Large intestine (tissue), 3 donors: ENCODE results near the gene ZFP92. TPM values are rescaled to one million over a fixed set of nuclear protein-coding genes. Genes with fewer than 3 reads are reported as not detected.
"Not testable (repeated sequence)": the region's sequence is repeated elsewhere in the genome, so short reads cannot be mapped to it uniquely, and the experiment has no call there.

Source experiments
- DNase-seq, 2 donors: peaks; one replicate each; pipeline versions ENCODE4 v3.0.0 to v3.0.0-alpha.2; 2013
- H3K27ac ChIP-seq: one replicate; pipeline ENCODE4 v1.5.1; 2013; ENCODE audit warnings: low read length
- H3K27me3 ChIP-seq: 2 replicates; pipeline ENCODE4 v1.6.1; 2013; ENCODE audit warnings: low read length; ENCODE audit not compliant: control insufficient read depth, insufficient read depth
- H3K36me3 ChIP-seq: 2 replicates; pipeline ENCODE4 v1.6.1; 2013; ENCODE audit warnings: low read length; ENCODE audit not compliant: control insufficient read depth, insufficient read depth
- H3K4me1 ChIP-seq: one replicate; pipeline ENCODE4 v1.6.1; 2013; ENCODE audit warnings: low read length; ENCODE audit not compliant: control insufficient read depth, insufficient read depth
- H3K4me3 ChIP-seq: one replicate; pipeline ENCODE4 v1.5.1; 2013; ENCODE audit warnings: low read length
- H3K9me3 ChIP-seq: one replicate; pipeline ENCODE4 v1.6.1; 2013; ENCODE audit warnings: mild to moderate bottlenecking, low read depth, low read length, moderate library complexity; ENCODE audit not compliant: control insufficient read depth
- WGBS: methylation state at CpG from one replicate; pipeline ENCODE4 v1.1.5; 2013; ENCODE audit warnings: low lambda C conversion rate; ENCODE audit not compliant: insufficient coverage; 5-methylcytosine and 5-hydroxymethylcytosine counted together
- polyA plus RNA-seq: library from polyadenylated mRNA; unstranded; fragments of 120-200 nt; gene quantifications from one replicate; pipeline ENCODE4 v1.2.1, GENCODE V29; 2013

ZFP92 gene
- polyA plus RNA-seq, 1 donor = 5.0 TPM

DNA sequence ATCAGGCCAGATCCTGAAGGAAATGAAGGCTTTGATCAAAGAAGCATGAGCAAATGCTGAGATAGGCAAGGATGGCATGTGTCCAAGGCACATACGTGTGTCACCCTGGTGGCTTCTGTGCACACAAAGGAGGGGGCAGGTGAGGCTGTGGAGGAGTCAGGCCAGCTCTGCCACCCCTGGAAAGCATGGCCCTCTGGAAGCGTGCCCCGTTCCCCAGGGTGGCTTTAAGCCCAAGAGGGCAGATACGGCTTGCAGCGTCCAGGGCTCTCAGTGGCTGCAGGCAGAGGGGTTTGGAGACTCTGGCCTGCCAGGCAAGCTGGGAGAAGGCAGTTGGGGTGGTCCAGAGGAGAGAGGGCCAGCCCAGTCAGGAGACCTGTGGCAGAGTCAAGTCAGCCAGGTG, 35.7 kb upstream of the ZFP92 start:
- Histone ChIP-seq H3K4me1 (no peaks in the 10 kb centered on the region), H3K27me3 (no peaks in the 10 kb centered on the region), H3K36me3 (no peaks in the 10 kb centered on the region), H3K9me3 (no peaks in the 10 kb centered on the region), H3K27ac (no peak overlapping the region), H3K4me3 (no peak overlapping the region)
- no peak for DNase-seq
- no CpG with 5 or more reads among the region's 5 CpGs for WGBS

DNA sequence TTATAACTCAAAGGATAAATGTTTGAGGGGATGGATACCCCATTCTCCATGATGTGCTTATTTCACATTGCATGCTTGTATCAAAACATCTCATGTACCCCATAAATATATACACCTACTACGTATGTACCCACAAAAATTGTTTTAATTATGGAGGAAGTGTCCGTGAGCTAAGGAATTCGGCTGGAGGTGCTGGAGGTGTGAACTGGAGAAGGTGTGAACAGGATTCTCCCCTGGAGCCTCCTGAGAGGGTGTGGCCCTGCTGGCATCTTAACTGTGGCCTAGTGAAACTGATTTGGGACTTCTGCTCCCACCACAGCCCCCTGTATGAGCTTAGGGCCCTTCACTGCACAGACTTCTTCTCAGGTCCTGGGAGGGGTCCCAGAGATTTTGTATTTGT, 33.5 kb upstream of the ZFP92 start:
- H3K27ac ChIP-seq = no peak overlapping the region
- DNase-seq = no peak
- H3K4me3 ChIP-seq = no peak overlapping the region
- no peaks in the 10 kb centered on the region for H3K36me3 ChIP-seq
- no peaks in the 10 kb centered on the region for H3K9me3 ChIP-seq
- H3K4me1 ChIP-seq = no peaks in the 10 kb centered on the region
- H3K27me3 ChIP-seq = no peaks in the 10 kb centered on the region
- no CpG with 5 or more reads among the region's 3 CpGs for WGBS

DNA sequence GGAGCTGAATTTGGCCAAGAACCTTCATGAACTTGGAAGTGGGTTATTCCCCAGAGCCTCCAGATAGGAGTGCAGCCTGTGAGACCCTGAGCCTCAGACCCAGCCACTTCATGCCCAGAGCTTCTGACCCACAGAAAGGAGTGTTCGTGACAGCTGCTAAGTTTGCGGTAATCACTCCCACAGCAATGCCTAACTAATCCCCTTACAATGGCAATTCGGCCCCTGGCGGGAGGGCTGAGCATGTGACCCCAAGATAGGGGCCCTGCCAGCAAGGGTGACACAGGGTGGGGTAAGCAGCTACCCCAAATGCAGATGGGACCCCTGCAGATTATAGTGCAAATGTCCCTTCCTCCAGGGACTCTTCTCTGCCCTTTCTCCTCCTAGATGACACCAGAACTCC, 32.7 kb upstream of the ZFP92 start:
- no CpG with 5 or more reads among the region's 4 CpGs for WGBS
- Histone ChIP-seq H3K4me3 (no peak overlapping the region), H3K4me1 (no peaks in the 10 kb centered on the region), H3K27ac (no peak overlapping the region), H3K9me3 (peaks cover 3% of the 10 kb centered on the region), H3K36me3 (no peaks in the 10 kb centered on the region), H3K27me3 (no peaks in the 10 kb centered on the region)
- DNase-seq = no peak

DNA sequence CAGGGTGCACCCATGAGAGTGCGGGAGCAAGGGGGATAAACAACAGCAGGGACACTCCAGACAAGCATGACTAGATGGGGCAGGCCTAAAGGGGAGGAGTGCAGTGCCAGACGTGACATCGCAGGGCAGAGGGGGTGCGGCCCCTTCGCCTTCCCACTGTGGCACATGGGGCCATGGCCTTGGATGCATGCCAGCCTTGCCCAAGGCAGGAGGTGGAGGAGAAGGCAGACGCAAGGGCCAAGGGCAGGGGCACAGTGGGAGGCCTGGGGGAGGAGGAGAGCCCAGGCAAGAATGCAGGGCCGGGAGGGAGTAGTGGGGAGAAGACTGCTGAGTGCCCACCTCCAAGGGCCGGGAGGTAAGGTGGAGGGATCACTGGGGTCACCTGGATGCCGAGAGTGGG, 31.8 kb upstream of the ZFP92 start:
- Histone ChIP-seq H3K4me1 (no peaks in the 10 kb centered on the region), H3K4me3 (no peak overlapping the region), H3K27ac (no peak overlapping the region), H3K27me3 (no peaks in the 10 kb centered on the region), H3K9me3 (peaks cover 4% of the 10 kb centered on the region), H3K36me3 (no peaks in the 10 kb centered on the region)
- DNase-seq = no peak
- no CpG with 5 or more reads among the region's 9 CpGs for WGBS

DNA sequence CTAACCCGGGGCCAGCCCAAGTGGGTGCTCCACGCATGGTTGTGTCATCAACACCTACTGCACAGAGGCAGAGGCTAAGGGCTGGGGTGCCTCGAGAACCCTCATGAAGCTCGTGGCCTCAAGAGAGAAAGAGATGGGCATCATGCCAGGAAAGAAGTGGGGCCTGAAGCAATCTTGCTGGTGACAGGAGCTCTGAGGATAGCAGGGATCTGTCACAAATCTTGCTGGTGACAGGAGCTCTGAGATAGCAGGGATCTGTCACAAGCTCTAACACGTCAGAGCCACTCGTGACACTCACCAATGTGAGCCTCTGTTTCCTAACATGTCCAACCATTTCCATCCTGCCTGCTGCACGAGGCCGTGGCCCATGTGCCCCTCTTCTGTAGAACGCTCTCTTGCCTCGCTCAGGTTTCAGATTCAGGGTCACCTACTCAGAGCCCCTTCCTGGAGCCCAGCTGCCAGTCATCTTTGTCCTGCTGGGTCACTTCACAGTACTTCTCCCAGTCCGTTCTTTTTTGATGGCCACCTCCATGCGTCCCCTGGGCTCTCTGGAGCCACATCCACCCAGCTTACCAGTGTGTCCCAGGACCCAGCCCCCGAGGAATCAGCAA, 31.2 kb upstream of the ZFP92 start:
- no peak overlapping the region for H3K27ac ChIP-seq
- no peaks in the 10 kb centered on the region for H3K27me3 ChIP-seq
- H3K36me3 ChIP-seq = no peaks in the 10 kb centered on the region
- WGBS = no CpG with 5 or more reads among the region's 13 CpGs
- H3K9me3 ChIP-seq = peaks cover 4% of the 10 kb centered on the region
- DNase-seq = peak in 1 of 2 donors; percentile 9
- H3K4me3 ChIP-seq = no peak overlapping the region
- H3K4me1 ChIP-seq = no peaks in the 10 kb centered on the region

DNA sequence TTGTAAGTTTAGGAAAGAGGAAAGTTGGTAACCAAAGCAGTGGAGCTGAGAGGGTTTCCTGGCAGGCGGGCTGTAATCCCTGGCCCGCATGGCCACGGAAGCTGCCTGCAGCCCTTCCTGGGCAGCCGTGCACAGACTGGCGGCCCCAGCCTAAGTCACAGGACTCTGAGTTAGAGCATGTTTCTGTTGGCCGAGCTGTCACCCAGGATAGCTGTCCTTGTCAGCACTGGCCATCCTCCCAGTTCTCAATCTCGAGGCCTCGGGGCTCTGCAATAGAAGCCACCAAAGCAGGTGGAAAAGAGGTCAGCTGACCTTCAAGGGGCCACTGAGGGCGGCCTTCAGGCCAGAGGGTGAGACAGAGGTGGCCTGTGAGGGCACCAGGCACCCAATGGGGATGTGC, 30.6 kb upstream of the ZFP92 start:
- H3K27me3 ChIP-seq = no peaks in the 10 kb centered on the region
- WGBS = no CpG with 5 or more reads among the region's 9 CpGs
- no peaks in the 10 kb centered on the region for H3K4me1 ChIP-seq
- no peak overlapping the region for H3K4me3 ChIP-seq
- no peaks in the 10 kb centered on the region for H3K36me3 ChIP-seq
- no peak overlapping the region for H3K27ac ChIP-seq
- peaks cover 4% of the 10 kb centered on the region for H3K9me3 ChIP-seq
- no peak for DNase-seq

DNA sequence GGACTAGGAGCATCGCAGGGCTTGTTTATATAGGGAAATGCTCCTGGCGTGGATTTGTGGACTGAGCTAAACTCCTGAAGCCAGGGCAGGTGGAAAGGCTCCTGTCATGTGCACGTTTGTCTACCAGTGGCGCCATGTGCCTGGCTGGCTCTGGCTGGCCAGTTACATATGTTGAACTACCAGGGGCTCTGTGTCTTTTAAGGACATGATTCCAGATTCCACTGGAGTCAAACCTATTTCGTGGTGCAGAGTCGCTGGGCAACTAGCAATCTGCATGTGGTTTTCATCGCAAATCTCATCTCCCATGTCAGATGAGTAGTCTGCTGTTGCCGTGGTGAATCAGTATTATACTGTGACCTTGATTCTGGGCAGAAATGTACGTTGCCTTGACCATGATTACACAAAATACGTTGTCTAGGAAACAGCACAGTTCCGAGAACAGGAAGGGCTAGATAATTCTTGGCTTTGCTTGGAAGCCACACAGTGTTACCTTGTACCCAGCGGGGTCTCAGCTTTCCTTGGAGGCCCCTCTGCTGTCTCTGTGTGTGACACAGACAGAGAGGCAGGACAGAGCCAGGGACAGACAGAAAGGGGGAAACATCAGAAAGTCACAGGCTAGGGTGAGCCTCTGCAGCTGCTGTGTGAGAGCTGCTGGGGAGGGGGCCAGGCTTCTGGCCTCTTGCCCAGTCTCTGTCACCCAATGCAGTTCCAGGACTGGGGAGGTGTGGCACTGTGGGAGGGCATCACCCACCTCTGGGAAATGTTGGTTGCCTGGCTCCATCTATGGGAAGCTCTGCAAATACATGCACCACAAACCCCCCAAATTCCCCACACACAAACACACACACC, 29.4 kb upstream of the ZFP92 start:
- Histone ChIP-seq H3K27ac (no peak overlapping the region), H3K27me3 (no peaks in the 10 kb centered on the region), H3K4me3 (no peak overlapping the region), H3K9me3 (peaks cover 4% of the 10 kb centered on the region), H3K36me3 (no peaks in the 10 kb centered on the region), H3K4me1 (no peaks in the 10 kb centered on the region)
- peak; percentile 35 to 50 for DNase-seq
- no CpG with 5 or more reads among the region's 12 CpGs for WGBS

DNA sequence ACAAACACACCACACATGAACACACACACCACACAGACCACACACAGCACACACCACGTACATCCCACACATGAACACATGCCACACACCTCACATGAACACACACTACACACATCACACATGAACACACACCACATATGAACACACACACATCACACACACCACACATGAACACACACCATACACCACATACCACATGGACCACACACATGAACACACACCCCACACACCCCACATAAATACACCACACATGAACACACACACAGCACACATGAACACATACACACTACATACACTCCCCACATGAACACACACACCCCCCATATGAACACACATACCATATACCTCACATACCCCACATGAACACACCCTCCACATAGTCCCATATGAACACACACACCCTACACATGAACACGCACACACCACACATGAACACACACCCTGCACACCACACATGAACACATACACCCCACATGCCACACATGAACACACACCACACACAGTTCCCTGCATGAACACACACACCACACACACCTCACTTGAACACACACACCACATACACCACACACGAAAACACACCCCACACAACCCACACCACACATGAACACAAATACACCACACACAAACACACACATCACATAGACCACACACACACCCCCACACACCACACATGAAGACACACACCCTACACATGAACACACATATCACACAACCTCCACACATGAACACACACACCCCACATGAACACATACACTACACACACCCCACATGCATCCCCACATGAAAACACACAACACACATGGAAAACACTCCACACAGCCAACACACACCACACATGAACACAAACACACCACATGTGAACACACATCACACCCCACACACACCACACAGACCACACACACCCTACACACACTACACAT, 28.4 kb upstream of the ZFP92 start:
- no CpG with 5 or more reads among the region's 3 CpGs for WGBS
- Histone ChIP-seq H3K27ac (no peak overlapping the region), H3K27me3 (no peaks in the 10 kb centered on the region)

DNA sequence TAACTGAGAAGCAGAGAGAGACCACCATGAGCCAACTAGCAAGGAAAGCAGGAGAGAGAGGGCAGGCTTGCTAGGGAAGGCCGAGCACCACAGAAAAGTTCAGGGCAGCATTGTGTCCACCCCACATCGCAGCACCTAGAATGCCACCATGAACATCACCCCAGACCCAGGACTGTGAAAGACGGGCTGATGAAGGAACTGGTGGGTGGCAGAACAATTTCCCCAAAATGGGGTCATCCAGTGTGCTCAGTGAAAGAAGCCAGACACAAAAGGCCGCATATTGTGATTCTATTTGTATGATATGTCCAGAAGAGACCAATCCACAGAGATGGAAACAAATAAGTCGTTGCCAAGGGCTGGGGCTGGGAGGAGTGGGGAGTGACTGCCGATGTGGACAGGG, 26.9 kb upstream of the ZFP92 start:
- H3K27me3 ChIP-seq = no peaks in the 10 kb centered on the region
- no peak overlapping the region for H3K27ac ChIP-seq
- no peaks in the 10 kb centered on the region for H3K36me3 ChIP-seq
- H3K4me1 ChIP-seq = no peaks in the 10 kb centered on the region
- H3K4me3 ChIP-seq = no peak overlapping the region
- no CpG with 5 or more reads among the region's 6 CpGs for WGBS
- DNase-seq = no peak
- peaks cover 4% of the 10 kb centered on the region for H3K9me3 ChIP-seq

More for the DNA sequence above, 28.4 kb upstream of the ZFP92 start:
- Histone ChIP-seq H3K4me1 (no peaks in the 10 kb centered on the region), H3K9me3 (peaks cover 4% of the 10 kb centered on the region), H3K4me3 (no peak overlapping the region), H3K36me3 (no peaks in the 10 kb centered on the region)
- no peak for DNase-seq

DNA sequence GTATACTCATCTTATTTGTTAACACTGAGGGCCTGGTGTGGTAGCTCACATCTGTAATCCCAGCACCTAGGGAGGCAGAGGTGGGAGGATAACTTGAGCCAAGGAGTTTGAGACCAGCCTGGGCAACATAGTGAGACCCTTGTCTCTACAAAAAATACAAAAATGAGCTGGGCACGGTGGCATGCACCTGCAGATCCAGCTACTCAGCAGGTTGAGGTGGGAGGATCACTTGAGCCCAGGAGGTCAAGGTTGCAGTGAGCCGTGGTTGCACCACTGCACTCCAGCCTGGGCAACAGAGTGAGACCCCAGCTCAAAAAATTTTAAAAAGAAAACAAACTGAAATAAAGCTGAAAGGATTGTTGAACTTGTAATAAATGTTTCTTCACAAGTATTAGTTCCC, 26.3 kb upstream of the ZFP92 start:
- WGBS = no CpG with 5 or more reads among the region's 2 CpGs
- not testable (repeated sequence) for H3K27ac ChIP-seq, H3K36me3 ChIP-seq, H3K4me3 ChIP-seq, DNase-seq, H3K9me3 ChIP-seq, H3K4me1 ChIP-seq, H3K27me3 ChIP-seq
